Stomach smooth muscle (tissue), 2 donors: Measurements from ENCODE around the gene NUP50.

Experiments
- H3K27ac ChIP-seq: one replicate; pipeline ENCODE4 v1.7.0; 2013; ENCODE audit warnings: mild to moderate bottlenecking, low read length, inconsistent platforms
- H3K27me3 ChIP-seq, 2 donors: one replicate each; pipeline ENCODE4 v1.7.0; 2013; ENCODE audit warnings: low read length in 2 of 2; ENCODE audit not compliant: insufficient read depth in 2 of 2, control insufficient read depth in 1 of 2
- H3K36me3 ChIP-seq, 2 donors: one replicate each; pipeline ENCODE4 v1.7.0; 2013; ENCODE audit warnings: low read length in 2 of 2; ENCODE audit not compliant: control insufficient read depth in 2 of 2, insufficient read depth in 2 of 2
- H3K4me1 ChIP-seq: one replicate; pipeline ENCODE4 v1.7.0; 2013; ENCODE audit warnings: low read length; ENCODE audit not compliant: control insufficient read depth, insufficient read depth
- H3K4me3 ChIP-seq, 2 donors: one replicate each; pipeline ENCODE4 v1.7.0; 2013; ENCODE audit warnings: low read length in 2 of 2
- H3K9ac ChIP-seq, 2 donors: one replicate each; pipeline ENCODE4 v1.7.0; 2013; ENCODE audit warnings: low read length in 2 of 2, mild to moderate bottlenecking in 1 of 2
- H3K9me3 ChIP-seq, 2 donors: one replicate each; pipeline ENCODE4 v1.7.0; 2013; ENCODE audit warnings: low read length in 2 of 2; ENCODE audit not compliant: control insufficient read depth in 2 of 2
- donor health status: healthy.
- donor health status: Pancreatic carcinoma.

Gene NUP50

GRCh38 chr22:45136594-45136993 is 27.1 kb upstream of the NUP50 start:
- Histone ChIP-seq H3K4me1 (no peaks in the 10 kb centered on the region), H3K9ac (no peak overlapping the region), H3K27me3 (no peaks in the 10 kb centered on the region), H3K4me3 (no peak overlapping the region), H3K27ac (no peak overlapping the region), H3K36me3 (peaks cover 12 to 17% of the 10 kb centered on the region in 2 donors), H3K9me3 (peaks cover 10 to 11% of the 10 kb centered on the region in 2 donors)

GRCh38 chr22:45139693-45140092 is 24.0 kb upstream of the NUP50 start:
- Histone ChIP-seq H3K4me1 (no peaks in the 10 kb centered on the region), H3K4me3 (no peak overlapping the region), H3K27ac (no peak overlapping the region), H3K9ac (no peak overlapping the region), H3K36me3 (peaks cover under 1 to 7% of the 10 kb centered on the region in 2 donors), H3K9me3 (peaks cover 4% of the 10 kb centered on the region in 2 donors), H3K27me3 (no peaks in the 10 kb centered on the region)

- no peak overlapping the region for H3K4me3 ChIP-seq
- H3K27ac ChIP-seq: no peak overlapping the region
- H3K36me3 ChIP-seq: no peaks in the 10 kb centered on the region
- H3K27me3 ChIP-seq: no peaks in the 10 kb centered on the region
- peaks cover 0 to 3% of the 10 kb centered on the region in 2 donors for H3K9me3 ChIP-seq
- no peaks in the 10 kb centered on the region for H3K4me1 ChIP-seq
- no peak overlapping the region for H3K9ac ChIP-seq
Measured at GRCh38 chr22:45142376-45142775, 21.3 kb upstream of the NUP50 start.

- Histone ChIP-seq H3K36me3 (no peaks in the 10 kb centered on the region), H3K4me1 (no peaks in the 10 kb centered on the region)
Measured at GRCh38 chr22:45144916-45145315, 18.8 kb upstream of the NUP50 start.

GRCh38 chr22:45149671-45150070 is 14.1 kb upstream of the NUP50 start:
- Histone ChIP-seq H3K27ac (no peak overlapping the region), H3K4me3 (no peak overlapping the region), H3K27me3 (no peaks in the 10 kb centered on the region), H3K36me3 (peaks cover 0 to 8% of the 10 kb centered on the region in 2 donors), H3K9me3 (no peaks in the 10 kb centered on the region), H3K9ac (no peak overlapping the region), H3K4me1 (no peaks in the 10 kb centered on the region)

More at GRCh38 chr22:45144916-45145315, 18.8 kb upstream of the NUP50 start:
- Histone ChIP-seq H3K4me3 (no peak overlapping the region), H3K9ac (no peak overlapping the region), H3K9me3 (peaks cover 0 to 3% of the 10 kb centered on the region in 2 donors), H3K27ac (no peak overlapping the region), H3K27me3 (no peaks in the 10 kb centered on the region)

- H3K9me3 ChIP-seq: no peaks in the 10 kb centered on the region
- H3K4me1 ChIP-seq: no peaks in the 10 kb centered on the region
- no peak overlapping the region for H3K4me3 ChIP-seq
- no peak overlapping the region for H3K27ac ChIP-seq
- H3K27me3 ChIP-seq: no peaks in the 10 kb centered on the region
- H3K36me3 ChIP-seq: peaks cover 0 to 8% of the 10 kb centered on the region in 2 donors
- H3K9ac ChIP-seq: no peak overlapping the region
Measured at GRCh38 chr22:45150139-45150538, 13.6 kb upstream of the NUP50 start.

- Histone ChIP-seq H3K9me3 (no peaks in the 10 kb centered on the region), H3K27me3 (no peaks in the 10 kb centered on the region), H3K9ac (no peak overlapping the region), H3K36me3 (peaks cover 2 to 8% of the 10 kb centered on the region in 2 donors), H3K27ac (no peak overlapping the region), H3K4me3 (no peak overlapping the region), H3K4me1 (no peaks in the 10 kb centered on the region)
Measured at GRCh38 chr22:45151503-45151902, 12.2 kb upstream of the NUP50 start.

GRCh38 chr22:45154383-45154782 is 9.3 kb upstream of the NUP50 start:
- H3K9me3 ChIP-seq: no peaks in the 10 kb centered on the region
- H3K27me3 ChIP-seq: no peaks in the 10 kb centered on the region
- no peaks in the 10 kb centered on the region for H3K4me1 ChIP-seq
- H3K27ac ChIP-seq: no peak overlapping the region
- H3K9ac ChIP-seq: no peak overlapping the region
- no peak overlapping the region for H3K4me3 ChIP-seq
- H3K36me3 ChIP-seq: peaks cover 8 to 13% of the 10 kb centered on the region in 2 donors

- H3K9ac ChIP-seq: no peak overlapping the region
- no peak overlapping the region for H3K4me3 ChIP-seq
- H3K4me1 ChIP-seq: no peaks in the 10 kb centered on the region
- no peaks in the 10 kb centered on the region for H3K27me3 ChIP-seq
- H3K27ac ChIP-seq: no peak overlapping the region
- no peaks in the 10 kb centered on the region for H3K9me3 ChIP-seq
- H3K36me3 ChIP-seq: peaks cover 8 to 11% of the 10 kb centered on the region in 2 donors
Measured at GRCh38 chr22:45155050-45155840, 8.5 kb upstream of the NUP50 start.

- Histone ChIP-seq H3K4me1 (peaks cover 5% of the 10 kb centered on the region), H3K27ac (no peak overlapping the region), H3K36me3 (peaks cover 5 to 8% of the 10 kb centered on the region in 2 donors), H3K9me3 (no peaks in the 10 kb centered on the region), H3K9ac (no peak overlapping the region), H3K4me3 (no peak overlapping the region), H3K27me3 (no peaks in the 10 kb centered on the region)
Measured at GRCh38 chr22:45157907-45158306, 5.8 kb upstream of the NUP50 start.
